Keratinocyte (primary cell): Measurements from ENCODE around the gene TRAPPC10. TPM values are rescaled to one million over a fixed set of nuclear protein-coding genes. Genes with fewer than 3 reads are reported as not detected.

Source experiments
- DNase-seq: peaks from one replicate; pipeline ENCODE4 v3.0.0-alpha.2; 2011; ENCODE audit warnings: low read depth, missing footprints, low spot score
- FAIRE-seq: peaks from 2 replicates; lab custom pipeline; 2011; peaks lifted over from hg19 to GRCh38; lab: Jason Lieb, UNC
- H2AFZ ChIP-seq: 2 replicates; pipeline ENCODE4 v1.6.0; 2012; ENCODE audit warnings: low read length, control low read depth, inconsistent platforms; ENCODE audit not compliant: control insufficient read depth
- H3K27ac ChIP-seq: 2 replicates; pipeline ENCODE4 v1.5.1; 2011; ENCODE audit warnings: low read length; ENCODE audit not compliant: control insufficient read depth, insufficient read depth
- H3K27me3 ChIP-seq: 3 replicates; pipeline ENCODE4 v1.6.0; 2011; ENCODE audit warnings: low read length; ENCODE audit not compliant: control insufficient read depth, insufficient read depth; ENCODE audit errors: extremely low read depth
- H3K36me3 ChIP-seq, 2 experiments: 2 replicates in 1 of 2; 3 replicates in 1 of 2; pipeline ENCODE4 v1.5.1; 2011; ENCODE audit warnings: low read length in 2 of 2, mild to moderate bottlenecking in 1 of 2; ENCODE audit not compliant: control insufficient read depth in 2 of 2, insufficient read depth in 2 of 2; ENCODE audit errors: extremely low read depth in 1 of 2
- H3K4me1 ChIP-seq: 3 replicates; pipeline ENCODE4 v1.5.1; 2011; ENCODE audit warnings: low read length; ENCODE audit not compliant: control insufficient read depth, insufficient read depth; ENCODE audit errors: extremely low read depth
- H3K4me2 ChIP-seq: 3 replicates; pipeline ENCODE4 v1.6.0; 2011; ENCODE audit warnings: low read depth, low read length; ENCODE audit not compliant: control insufficient read depth, insufficient read depth; ENCODE audit errors: extremely low read depth
- H3K4me3 ChIP-seq, 3 experiments: fragments of 200-600 bp in 1 of 3; sonication (generic) in 1 of 3; 2 replicates in 2 of 3; 3 replicates in 1 of 3; pipeline ENCODE4 v1.5.1; 2011 to 2016; ENCODE audit warnings: low read length in 3 of 3, mild to moderate bottlenecking in 3 of 3, control low read depth in 2 of 3, inconsistent platforms in 1 of 3, low read depth in 1 of 3, mixed read lengths in 1 of 3, mixed run types in 1 of 3, moderate library complexity in 1 of 3; ENCODE audit not compliant: control insufficient read depth in 2 of 3, insufficient read depth in 2 of 3; ENCODE audit errors: extremely low read depth in 1 of 3
- H3K79me2 ChIP-seq: 2 replicates; pipeline ENCODE4 v1.6.0; 2012; ENCODE audit warnings: low read length; ENCODE audit not compliant: control insufficient read depth, insufficient read depth
- H3K9ac ChIP-seq: 3 replicates; pipeline ENCODE4 v1.6.0; 2011; ENCODE audit warnings: low read length; ENCODE audit not compliant: control insufficient read depth, insufficient read depth; ENCODE audit errors: extremely low read depth
- H3K9me1 ChIP-seq: 3 replicates; pipeline ENCODE4 v1.6.0; 2011; ENCODE audit warnings: low read length; ENCODE audit not compliant: control insufficient read depth, insufficient read depth; ENCODE audit errors: extremely low read depth
- H3K9me3 ChIP-seq: 2 replicates; pipeline ENCODE4 v1.5.1; 2012; ENCODE audit warnings: low read depth, low read length; ENCODE audit not compliant: control insufficient read depth
- H4K20me1 ChIP-seq: 3 replicates; pipeline ENCODE4 v1.6.0; 2011; ENCODE audit warnings: low read length; ENCODE audit not compliant: control insufficient read depth, insufficient read depth; ENCODE audit errors: extremely low read depth
- CTCF ChIP-seq, 3 experiments: IDR thresholded peaks in 1 of 3; conservative IDR thresholded peaks in 1 of 3; optimal IDR thresholded peaks in 1 of 3; 2 replicates in 2 of 3; 3 replicates in 1 of 3; pipeline versions ENCODE3 to v1.5.1; 2011; ENCODE audit warnings: low read length in 3 of 3, mild to moderate bottlenecking in 3 of 3, moderate library complexity in 2 of 3, control low read depth in 1 of 3, inconsistent platforms in 1 of 3; ENCODE audit not compliant: insufficient read depth in 2 of 3; ENCODE audit errors: extremely low read depth in 1 of 3
- EZH2 ChIP-seq: IDR thresholded peaks from one replicate; pipeline ENCODE4 v1.6.1; 2012; ENCODE audit warnings: inconsistent platforms, mild to moderate bottlenecking, low read length, moderate library complexity
- dilution Hi-C: fragments of 300-500 bp; cut with MboI; formaldehyde crosslinking; loops from one replicate; pipeline ENCODE4 v1.7.0; 2020; ENCODE audit warnings: low sequenced_read_pairs; ENCODE audit not compliant: extremely low pct_ligation_motif_present
- polyA plus RNA-seq, 5 experiments: library from polyadenylated mRNA; depleted of rRNA in 3 of 5; stranded (reverse) in 3 of 5; stranded (forward) in 1 of 5; unstranded in 1 of 5; fragments of >200 nt; gene quantifications; 1 replicate in 1 of 5; 2 replicates in 3 of 5; 3 replicates in 1 of 5; pipeline versions ENCODE4 v1.2.1 to v1.2.3, GENCODE V29; 2011 to 2012; ENCODE audit warnings: missing spikeins in 2 of 5, low read depth in 1 of 5, low replicate concordance in 1 of 5

Gene TRAPPC10
- polyA plus RNA-seq, 1 donor (not counting 4 experiments of a cell fraction or from before 2014, with no cell fraction given): 21.6 TPM

GRCh38 chr21:44035244-44035643, 23.1 kb downstream of the TRAPPC10 start:
- no peaks in the 10 kb centered on the region for H3K9me1 ChIP-seq
- dilution Hi-C loops: no loop called here
- H3K9ac ChIP-seq: no peak overlapping the region
- H3K27ac ChIP-seq: no peak overlapping the region
- no peak for FAIRE-seq
- no peak overlapping the region for H3K4me3 ChIP-seq
- DNase-seq: no peak
- no peak overlapping the region for H3K4me2 ChIP-seq
- no peaks in the 10 kb centered on the region for H3K9me3 ChIP-seq
- H2AFZ ChIP-seq: no peak overlapping the region
- H3K4me1 ChIP-seq: no peaks in the 10 kb centered on the region
- H4K20me1 ChIP-seq: peaks cover 7% of the 10 kb centered on the region
- TF ChIP-seq EZH2: no peak
- TF ChIP-seq CTCF (optimal IDR thresholded peaks at IDR 0.05 in 1 of 3, IDR thresholded peaks at IDR 0.05 in 1 of 3, conservative IDR thresholded peaks at IDR 0.05 in 1 of 3; ENCODE audit: extremely low read depth in 1 of 3, insufficient read depth in 2 of 3, low read length in 3 of 3): no peak
- no peaks in the 10 kb centered on the region for H3K27me3 ChIP-seq
- peaks cover 24% of the 10 kb centered on the region for H3K79me2 ChIP-seq
- H3K36me3 ChIP-seq: peaks cover 26 to 31% of the 10 kb centered on the region in 2 experiments

- Histone ChIP-seq H3K9me1 (no peaks in the 10 kb centered on the region), H3K27me3 (no peaks in the 10 kb centered on the region), H3K36me3 (peaks cover 21 to 31% of the 10 kb centered on the region in 2 experiments), H4K20me1 (no peaks in the 10 kb centered on the region), H3K9ac (no peak overlapping the region), H3K4me1 (no peaks in the 10 kb centered on the region), H3K4me2 (no peak overlapping the region), H3K27ac (no peak overlapping the region), H3K9me3 (no peaks in the 10 kb centered on the region), H2AFZ (no peak overlapping the region), H3K79me2 (peaks cover 18% of the 10 kb centered on the region), H3K4me3 (no peak overlapping the region)
- DNase-seq: no peak
- TF ChIP-seq EZH2 (no peak), CTCF (optimal IDR thresholded peaks at IDR 0.05 in 1 of 3, IDR thresholded peaks at IDR 0.05 in 1 of 3, conservative IDR thresholded peaks at IDR 0.05 in 1 of 3; ENCODE audit: extremely low read depth in 1 of 3, insufficient read depth in 2 of 3, low read length in 3 of 3) (no peak)
- no peak for FAIRE-seq
- dilution Hi-C loops: no loop called here
These were observed 26.0 kb downstream of the TRAPPC10 start for GRCh38 chr21:44038063-44038462.
